Mucosa of rectum (tissue), 2 donors: Measurements from ENCODE around the gene CPLANE2.

Source experiments
- H3K27ac ChIP-seq, 2 donors: one replicate each; pipeline ENCODE4 v1.7.0; 2013; ENCODE audit warnings: inconsistent platforms in 2 of 2, low read depth in 2 of 2, low read length in 2 of 2
- H3K27me3 ChIP-seq, 2 donors: one replicate each; pipeline ENCODE4 v1.7.0; 2013; ENCODE audit warnings: low read length in 2 of 2; ENCODE audit not compliant: control insufficient read depth in 2 of 2, insufficient read depth in 2 of 2
- H3K36me3 ChIP-seq, 2 donors: one replicate each; pipeline ENCODE4 v1.7.0; 2013; ENCODE audit warnings: low read length in 2 of 2; ENCODE audit not compliant: control insufficient read depth in 2 of 2, insufficient read depth in 2 of 2
- H3K4me1 ChIP-seq, 2 donors: one replicate each; pipeline ENCODE4 v1.7.0; 2013; ENCODE audit warnings: low read length in 2 of 2, mild to moderate bottlenecking in 1 of 2; ENCODE audit not compliant: control insufficient read depth in 2 of 2, insufficient read depth in 2 of 2
- H3K4me3 ChIP-seq, 2 donors: one replicate each; pipeline ENCODE4 v1.7.0; 2013; ENCODE audit warnings: low read length in 2 of 2
- H3K9ac ChIP-seq, 2 donors: one replicate each; pipeline ENCODE4 v1.7.0; 2013; ENCODE audit warnings: low read length in 2 of 2, low read depth in 1 of 2, mild to moderate bottlenecking in 1 of 2
- H3K9me3 ChIP-seq, 2 donors: one replicate each; pipeline ENCODE4 v1.7.0; 2013; ENCODE audit warnings: low read length in 2 of 2; ENCODE audit not compliant: control insufficient read depth in 2 of 2
- donor health status: healthy.
- donor health status: Normal muscosa, but diverticular disease.

CPLANE2 gene

GRCh38 chr1:16181887-16182719 lies 54.9 kb downstream of the CPLANE2 start:
- no peak overlapping the region for H3K4me3 ChIP-seq

More at GRCh38 chr1:16181887-16182719, 54.9 kb downstream of the CPLANE2 start:
- Histone ChIP-seq H3K9me3 (no peaks in the 10 kb centered on the region), H3K27me3 (no peaks in the 10 kb centered on the region), H3K27ac (peak overlapping the region; percentile 68 to 87), H3K9ac (peak overlapping the region; percentile 2 to 71), H3K4me1 (peaks cover 28 to 41% of the 10 kb centered on the region in 2 donors), H3K36me3 (no peaks in the 10 kb centered on the region)
